GM12873 (cell line): ENCODE measurements around the gene RASGRF1.

Experiments used
- CTCF ChIP-seq: IDR thresholded peaks from 2 replicates; pipeline ENCODE4 v1.5.1; 2012; ENCODE audit warnings: low read depth, mild to moderate bottlenecking, moderate library complexity, low read length, control low read depth; ENCODE audit not compliant: insufficient read depth; ENCODE audit errors: missing control alignments

The RASGRF1 gene

GRCh38 chr15:78956937-78957336, 133.6 kb downstream of the RASGRF1 start:
- no peak for TF ChIP-seq CTCF

GRCh38 chr15:78955355-78955754, 135.2 kb downstream of the RASGRF1 start:
- TF ChIP-seq CTCF, result no peak

GRCh38 chr15:78951841-78952238, 138.7 kb downstream of the RASGRF1 start:
- no peak for TF ChIP-seq CTCF

- TF ChIP-seq CTCF, result no peak
These were observed 139.4 kb downstream of the RASGRF1 start for GRCh38 chr15:78950902-78951840.

DNA sequence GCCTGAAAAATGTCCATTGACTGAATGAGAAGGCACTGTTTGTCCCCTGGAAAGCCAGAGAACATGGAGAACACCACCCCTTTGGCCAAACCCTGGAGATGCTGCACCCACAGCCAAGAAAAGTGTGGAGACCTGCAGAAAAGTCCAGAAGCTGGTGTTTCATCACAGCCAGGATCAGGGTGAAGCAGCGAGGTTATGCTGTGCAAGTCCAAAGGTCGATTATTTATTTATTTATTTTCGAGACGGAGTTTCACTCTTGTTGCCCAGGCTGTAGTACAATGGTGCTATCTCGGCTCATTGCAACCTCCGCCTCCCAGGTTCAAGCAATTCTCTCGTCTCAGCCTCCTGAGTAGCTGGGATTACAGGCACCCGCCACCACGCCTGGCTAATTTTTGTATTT, 140.2 kb downstream of the RASGRF1 start:
- TF ChIP-seq CTCF, result no peak

DNA sequence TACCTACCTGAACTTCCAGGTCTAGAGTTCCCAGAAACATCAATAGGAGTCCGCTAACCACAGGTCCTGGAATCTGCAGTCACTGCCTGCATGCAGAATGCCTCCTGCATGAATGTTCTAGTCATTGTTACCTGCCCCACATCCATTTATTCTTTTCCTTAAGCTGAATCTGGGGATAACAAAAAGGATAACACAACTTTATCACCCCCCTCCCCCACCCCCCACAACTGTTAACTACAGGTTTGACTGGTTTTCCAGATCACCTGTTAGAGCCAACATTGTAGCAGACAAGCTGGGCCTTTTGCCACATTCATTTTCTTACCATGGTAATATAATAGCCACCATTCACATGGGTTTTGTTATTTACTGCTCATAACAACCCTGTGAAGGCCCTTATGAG, 141.1 kb downstream of the RASGRF1 start:
- TF ChIP-seq CTCF, result no peak

- no peak for TF ChIP-seq CTCF
These were observed 143.1 kb downstream of the RASGRF1 start for GRCh38 chr15:78947506-78947905.
